ENCODE measurements around the gene UGT1A8. TPM values are rescaled to one million over a fixed set of nuclear protein-coding genes. Genes with fewer than 3 reads are reported as not detected.
A peak's percentile ranks its signal among the peaks of the same experiment; 100 is the strongest.

The UGT1A8 gene
- total RNA-seq, 4 donors from 2014 or later = 1.1 to 15.1 (median 9.4) TPM

GRCh38 chr2:233815861-233816260, 198.4 kb downstream of the UGT1A8 start:
- TF ChIP-seq POLR2AphosphoS5 (IDR thresholded peaks at IDR 0.05) = no peak
- no peak for TF ChIP-seq EP300 (IDR thresholded peaks at IDR 0.05; ENCODE audit: low read depth)
- no peak for TF ChIP-seq CTCF (IDR thresholded peaks at IDR 0.05)
- no peak for TF ChIP-seq POLR2A (IDR thresholded peaks at IDR 0.05)
- Histone ChIP-seq H3K9me3 (no peaks in the 10 kb centered on the region), H3K36me3 (no peaks in the 10 kb centered on the region), H3K27me3 (no peaks in the 10 kb centered on the region), H3K4me3 (no peak overlapping the region), H3K27ac (no peak overlapping the region), H3K4me1 (no peaks in the 10 kb centered on the region)
- WGBS, 2 donors (ENCODE audit: low coverage in 1 of 2) = 80 to 95% methylated on average over 5 to 6 of the region's 6 CpGs
- DNase-seq = no peak
- in situ Hi-C loops (cut with MboI; ENCODE audit: low pct_ligation_motif_present in 1 of 4, low pct_unique_long_range_greater_than_20kb in 1 of 4, low sequenced_read_pairs in 3 of 4) = no loop called here
- intact Hi-C loops (cut with DNase I; ENCODE audit: low total_unique reads) = no loop called here

GRCh38 chr2:233816334-233816733, 198.9 kb downstream of the UGT1A8 start:
- intact Hi-C loops (cut with DNase I; ENCODE audit: low total_unique reads) (no loop called here), in situ Hi-C loops (cut with MboI; ENCODE audit: low pct_ligation_motif_present in 1 of 4, low pct_unique_long_range_greater_than_20kb in 1 of 4, low sequenced_read_pairs in 3 of 4) (no loop called here)
- Histone ChIP-seq H3K36me3 (no peaks in the 10 kb centered on the region), H3K27me3 (no peaks in the 10 kb centered on the region), H3K9me3 (no peaks in the 10 kb centered on the region), H3K4me3 (no peak overlapping the region), H3K27ac (no peak overlapping the region), H3K4me1 (no peaks in the 10 kb centered on the region)
- 59% methylated on average over 2 of the region's 2 CpGs; no CpG with 5 or more reads in 1 of the 2 donors for WGBS, 2 donors (ENCODE audit: low coverage in 1 of 2)
- TF ChIP-seq POLR2A (IDR thresholded peaks at IDR 0.05) = no peak
- TF ChIP-seq POLR2AphosphoS5 (IDR thresholded peaks at IDR 0.05) = no peak
- TF ChIP-seq EP300 (IDR thresholded peaks at IDR 0.05; ENCODE audit: low read depth) = no peak
- TF ChIP-seq CTCF (IDR thresholded peaks at IDR 0.05) = no peak
- peak; percentile 2 for DNase-seq

- Histone ChIP-seq H3K27ac (no peak overlapping the region), H3K4me3 (no peak overlapping the region), H3K27me3 (no peaks in the 10 kb centered on the region), H3K4me1 (no peaks in the 10 kb centered on the region), H3K9me3 (no peaks in the 10 kb centered on the region), H3K36me3 (no peaks in the 10 kb centered on the region)
- peak; percentile 5 for DNase-seq
- in situ Hi-C loops (cut with MboI; ENCODE audit: low pct_ligation_motif_present in 1 of 4, low pct_unique_long_range_greater_than_20kb in 1 of 4, low sequenced_read_pairs in 3 of 4) = no loop called here
- TF ChIP-seq POLR2A (IDR thresholded peaks at IDR 0.05) = no peak
- TF ChIP-seq EP300 (IDR thresholded peaks at IDR 0.05; ENCODE audit: low read depth) = no peak
- no peak for TF ChIP-seq CTCF (IDR thresholded peaks at IDR 0.05)
- TF ChIP-seq POLR2AphosphoS5 (IDR thresholded peaks at IDR 0.05) = no peak
- intact Hi-C loops (cut with DNase I; ENCODE audit: low total_unique reads) = no loop called here
- WGBS, 2 donors (ENCODE audit: low coverage in 1 of 2) = 17 to 83% methylated on average over 1 to 4 of the region's 4 CpGs
Observed at GRCh38 chr2:233816771-233817170, 199.3 kb downstream of the UGT1A8 start.

GRCh38 chr2:233817361-233817911, 200.0 kb downstream of the UGT1A8 start:
- no peaks in the 10 kb centered on the region for H3K27me3 ChIP-seq
- WGBS, 2 donors (ENCODE audit: low coverage in 1 of 2) = 80% methylated on average over 3 of the region's 3 CpGs; no CpG with 5 or more reads in 1 of the 2 donors
- no peak overlapping the region for H3K4me3 ChIP-seq
- intact Hi-C loops (cut with DNase I; ENCODE audit: low total_unique reads) (no loop called here), in situ Hi-C loops (cut with MboI; ENCODE audit: low pct_ligation_motif_present in 1 of 4, low pct_unique_long_range_greater_than_20kb in 1 of 4, low sequenced_read_pairs in 3 of 4) (no loop called here)
- TF ChIP-seq POLR2A (IDR thresholded peaks at IDR 0.05) = no peak
- no peak for TF ChIP-seq POLR2AphosphoS5 (IDR thresholded peaks at IDR 0.05)
- no peak for TF ChIP-seq EP300 (IDR thresholded peaks at IDR 0.05; ENCODE audit: low read depth)
- TF ChIP-seq CTCF (IDR thresholded peaks at IDR 0.05) = no peak
- H3K36me3 ChIP-seq = no peaks in the 10 kb centered on the region
- H3K9me3 ChIP-seq = no peaks in the 10 kb centered on the region
- DNase-seq = no peak
- H3K4me1 ChIP-seq = no peaks in the 10 kb centered on the region
- no peak overlapping the region for H3K27ac ChIP-seq
